MCF 10A (cell line): ENCODE data around the gene ELFN1. TPM values are rescaled to one million over a fixed set of nuclear protein-coding genes. Genes with fewer than 3 reads are reported as not detected.

Experiments
- BruUV-seq: library from RNA; stranded (reverse); fragments of 400-500 nt; replicated peaks from 2 replicates; lab custom pipeline; 2021; lab: Mats Ljungman, UMichigan
- CTCF ChIA-PET: fragments of 300-600 bp; sonication (Branson Sonifier 250); formaldehyde crosslinking; extraction: SDS; loops from one replicate; lab custom pipeline; 2021; ENCODE audit warnings: antibody characterized with exemption, inconsistent platforms; lab: Yijun Ruan, JAX
- POLR2A ChIA-PET: fragments of 300-600, 350-650 bp; sonication (Branson Sonifier 250); formaldehyde crosslinking; extraction: SDS; loops from one replicate; lab custom pipeline; 2020; ENCODE audit warnings: antibody characterized with exemption, inconsistent platforms; lab: Yijun Ruan, JAX
- DNase-seq: peaks from one replicate; pipeline ENCODE4 v3.0.0-alpha.2; 2018; ENCODE audit not compliant: unreplicated experiment
- H3K27ac Mint-ChIP-seq: one replicate; pipeline ENCODE4 v1.8.0; 2022; ENCODE audit warnings: mild to moderate bottlenecking, low read depth, mixed read lengths; ENCODE audit not compliant: unreplicated experiment
- H3K27me3 Mint-ChIP-seq: one replicate; pipeline ENCODE4 v1.8.0; 2022; ENCODE audit warnings: mixed read lengths; ENCODE audit not compliant: insufficient read depth, unreplicated experiment
- H3K36me3 Mint-ChIP-seq: one replicate; pipeline ENCODE4 v1.8.0; 2022; ENCODE audit warnings: mild to moderate bottlenecking, moderate library complexity, mixed read lengths; ENCODE audit not compliant: insufficient read depth, unreplicated experiment
- H3K4me1 Mint-ChIP-seq: one replicate; pipeline ENCODE4 v1.8.0; 2022; ENCODE audit warnings: mixed read lengths; ENCODE audit not compliant: insufficient read depth, unreplicated experiment
- H3K4me3 Mint-ChIP-seq: one replicate; pipeline ENCODE4 v1.8.0; 2022; ENCODE audit warnings: mild to moderate bottlenecking, moderate library complexity, mixed read lengths; ENCODE audit not compliant: unreplicated experiment
- H3K9me3 Mint-ChIP-seq: one replicate; pipeline ENCODE4 v1.8.0; 2022; ENCODE audit warnings: mixed read lengths; ENCODE audit not compliant: unreplicated experiment
- CTCF ChIP-seq: fragments of 200-600 bp; IDR thresholded peaks from one replicate; pipeline ENCODE4 v1.8.0; 2022; ENCODE audit warnings: antibody characterized with exemption, mild to moderate bottlenecking; ENCODE audit not compliant: unreplicated experiment
- intact Hi-C: fragments of 100-400 bp; cut with micrococcal nuclease; formaldehyde crosslinking; loops from 2 replicates; pipeline ENCODE4 v1.14.1; 2022
- total RNA-seq: library from RNA; stranded (reverse); gene quantifications from 2 replicates; pipeline ENCODE4 v1.2.3, GENCODE V29; 2022

Gene ELFN1
- total RNA-seq, 1 experiment from 2014 or later = not detected

DNA sequence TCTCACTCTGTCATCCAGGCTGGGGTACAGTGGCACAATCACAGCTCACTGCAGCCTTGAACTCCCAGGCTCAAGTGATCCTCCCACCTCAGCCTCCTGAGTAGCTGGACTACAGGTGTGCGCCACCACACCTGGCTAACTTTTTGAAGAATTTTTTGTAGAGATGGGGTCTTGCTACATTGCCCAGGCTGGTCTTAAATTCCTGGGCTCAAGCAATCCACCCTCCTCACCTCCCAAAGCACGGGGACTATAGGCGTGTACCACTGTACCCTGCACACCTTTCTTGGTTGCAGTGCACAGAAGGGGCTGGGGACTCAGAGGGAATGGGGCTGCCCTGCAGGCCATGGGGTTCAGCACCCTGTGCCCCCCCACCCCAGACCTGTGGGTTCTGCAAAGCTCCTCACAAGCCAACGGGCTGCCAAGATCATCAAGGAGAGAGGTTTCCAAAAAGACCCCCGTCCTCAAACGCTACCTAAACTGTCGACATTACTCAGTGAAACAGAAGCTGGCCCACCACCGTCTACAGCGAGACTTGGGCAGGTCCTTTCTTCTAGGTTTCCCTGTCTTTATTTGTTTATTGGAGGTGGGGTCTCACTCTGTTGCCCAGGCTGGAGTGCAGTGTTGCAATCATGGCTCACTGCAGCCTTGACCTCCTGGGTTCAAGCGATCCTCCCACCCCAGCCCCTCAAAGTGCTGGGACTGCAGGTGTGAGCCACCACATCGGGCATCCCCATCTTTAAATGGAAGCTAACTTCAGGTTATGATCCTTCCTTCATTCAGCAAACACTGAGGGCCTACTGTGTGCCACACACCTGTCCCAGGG is 26.6 kb upstream of the ELFN1 start:
- TF ChIP-seq CTCF = no peak
- ChIA-PET POLR2A (no interaction called here), CTCF (no interaction called here)
- intact Hi-C loops = no loop called here
- peaks cover 14% of the 10 kb centered on the region for H3K27me3 Mint-ChIP-seq
- no TSS peak for BruUV-seq
- no peak overlapping the region for H3K27ac Mint-ChIP-seq
- no peak for DNase-seq
- H3K36me3 Mint-ChIP-seq = peaks cover under 1% of the 10 kb centered on the region
- H3K9me3 Mint-ChIP-seq = no peaks in the 10 kb centered on the region
- H3K4me1 Mint-ChIP-seq = no peaks in the 10 kb centered on the region
- no peak overlapping the region for H3K4me3 Mint-ChIP-seq

DNA sequence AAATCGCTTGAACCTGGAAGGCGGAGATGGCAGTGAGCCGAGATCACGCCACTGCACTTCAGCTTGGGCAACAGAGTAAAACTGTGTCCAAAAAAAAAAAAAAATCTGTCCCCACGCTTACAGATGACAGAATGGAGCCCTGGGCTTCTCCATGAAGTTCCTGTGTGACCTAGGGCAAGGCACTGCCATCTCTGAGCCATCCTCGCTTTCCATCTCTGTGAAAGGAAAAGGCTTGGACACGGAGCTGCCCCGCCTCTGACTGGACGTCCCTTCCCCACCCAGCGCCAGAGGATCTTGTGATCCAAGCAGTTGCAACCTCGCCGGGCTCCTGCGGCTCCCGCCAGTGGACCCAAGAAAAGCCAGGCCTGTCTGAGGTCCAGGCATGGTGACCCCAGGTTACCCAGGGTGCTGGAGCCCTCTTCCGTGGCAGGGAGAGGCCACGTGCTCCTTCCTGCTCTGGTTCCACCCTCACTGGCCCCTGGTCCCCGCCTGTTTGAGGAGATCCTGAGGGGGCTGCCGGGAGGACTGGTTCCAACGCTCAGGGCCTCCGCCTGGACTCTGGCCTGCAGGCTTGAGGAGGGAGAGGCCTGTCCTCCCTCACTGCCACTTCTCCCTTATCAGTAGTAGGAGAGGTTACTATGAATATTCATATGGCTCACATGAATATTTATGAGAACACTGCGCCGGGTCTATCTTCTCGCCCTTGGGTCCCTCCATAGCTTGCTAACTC is 25.6 kb upstream of the ELFN1 start:
- no peaks in the 10 kb centered on the region for H3K9me3 Mint-ChIP-seq
- ChIA-PET CTCF (interaction anchor here (0.6 kb wide), 1 partner anchor 604 kb away, joined by 3 read pairs; no protein-coding TSS in a partner anchor), POLR2A (no interaction called here)
- H3K27ac Mint-ChIP-seq = no peak overlapping the region
- no peaks in the 10 kb centered on the region for H3K4me1 Mint-ChIP-seq
- H3K4me3 Mint-ChIP-seq = no peak overlapping the region
- intact Hi-C loops = no loop called here
- no peaks in the 10 kb centered on the region for H3K36me3 Mint-ChIP-seq
- TF ChIP-seq CTCF = no peak
- no peak for DNase-seq
- peaks cover 24% of the 10 kb centered on the region for H3K27me3 Mint-ChIP-seq
- no TSS peak for BruUV-seq

- Mint-ChIP-seq H3K4me3 (no peak overlapping the region), H3K27ac (no peak overlapping the region), H3K9me3 (no peaks in the 10 kb centered on the region), H3K27me3 (peaks cover 26% of the 10 kb centered on the region), H3K36me3 (no peaks in the 10 kb centered on the region), H3K4me1 (no peaks in the 10 kb centered on the region)
- no peak for TF ChIP-seq CTCF
- POLR2A ChIA-PET = no interaction called here
- BruUV-seq = no TSS peak
- no peak for DNase-seq
- intact Hi-C loops = no loop called here
- CTCF ChIA-PET = interaction anchor here (0.6 kb wide), 2 partner anchors 152 to 604 kb away, joined by 3 read pairs; no protein-coding TSS in a partner anchor
Measured at GRCh38 chr7:1645071-1645409, 25.0 kb upstream of the ELFN1 start.

DNA sequence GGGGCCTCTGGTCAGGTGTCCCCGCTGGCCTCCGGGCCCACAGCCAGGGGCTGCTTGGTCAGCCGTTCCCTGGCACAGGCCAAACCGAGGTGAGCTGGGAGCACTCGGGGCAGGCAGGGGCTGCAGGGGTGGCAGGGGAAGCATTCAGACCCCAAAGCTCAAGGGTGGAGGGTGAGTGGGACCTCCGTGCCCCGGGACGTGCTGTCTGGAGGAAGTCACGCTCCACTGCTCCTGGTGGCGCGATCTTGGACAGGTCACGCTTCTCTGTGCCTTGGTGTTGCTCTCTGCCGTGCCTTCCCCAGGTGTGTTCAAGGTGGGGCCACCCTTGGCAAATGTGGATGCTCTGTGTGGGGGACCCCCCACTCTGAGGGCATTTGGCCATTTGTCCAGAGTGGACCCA is 24.6 kb upstream of the ELFN1 start:
- TF ChIP-seq CTCF = no peak
- ChIA-PET POLR2A (no interaction called here), CTCF (interaction anchor here (0.6 kb wide), 2 partner anchors 151 to 603 kb away, joined by 3 read pairs; no protein-coding TSS in a partner anchor)
- no peaks in the 10 kb centered on the region for H3K4me1 Mint-ChIP-seq
- intact Hi-C loops = no loop called here
- BruUV-seq = no TSS peak
- no peak overlapping the region for H3K27ac Mint-ChIP-seq
- H3K36me3 Mint-ChIP-seq = no peaks in the 10 kb centered on the region
- peaks cover 26% of the 10 kb centered on the region for H3K27me3 Mint-ChIP-seq
- no peaks in the 10 kb centered on the region for H3K9me3 Mint-ChIP-seq
- H3K4me3 Mint-ChIP-seq = no peak overlapping the region
- no peak for DNase-seq
